GM12878 (cell line): ENCODE measurements around the gene ZNF443.

ENCODE experiments used
- POLR2A ChIP-seq: IDR thresholded peaks from 2 replicates; pipeline ENCODE4 v1.6.1; 2011; ENCODE audit warnings: low read depth, mild to moderate bottlenecking, low read length
- TAF1 ChIP-seq: IDR thresholded peaks from 2 replicates; pipeline ENCODE4 v1.6.1; 2011; ENCODE audit warnings: mild to moderate bottlenecking, low read depth, low read length, borderline replicate concordance
- ZSCAN29 ChIP-seq: fragments of 450-650 bp; IDR thresholded peaks from 2 replicates; pipeline ENCODE4 v1.6.1; 2017; ENCODE audit warnings: mild to moderate bottlenecking, moderate library complexity
- TF ChIP-seq, protein P1 (sequence below): fragments of 150-350 bp; IDR thresholded peaks from 2 replicates; pipeline ENCODE4 v1.6.1; 2014; ENCODE audit warnings: mild to moderate bottlenecking, low read depth, low read length
- TF ChIP-seq, protein P2 (sequence below), 3 experiments: IDR thresholded peaks in 2 of 3; conservative IDR thresholded peaks in 1 of 3; 2 replicates each; pipeline ENCODE4 v1.5.1; 2011; ENCODE audit warnings: low read depth in 3 of 3, low read length in 3 of 3, mild to moderate bottlenecking in 3 of 3, control low read depth in 2 of 3, moderate library complexity in 2 of 3, inconsistent platforms in 1 of 3, mixed read lengths in 1 of 3; ENCODE audit not compliant: control insufficient read depth in 2 of 3, insufficient read depth in 1 of 3; ENCODE audit errors: extremely low read depth in 1 of 3

DNA sequence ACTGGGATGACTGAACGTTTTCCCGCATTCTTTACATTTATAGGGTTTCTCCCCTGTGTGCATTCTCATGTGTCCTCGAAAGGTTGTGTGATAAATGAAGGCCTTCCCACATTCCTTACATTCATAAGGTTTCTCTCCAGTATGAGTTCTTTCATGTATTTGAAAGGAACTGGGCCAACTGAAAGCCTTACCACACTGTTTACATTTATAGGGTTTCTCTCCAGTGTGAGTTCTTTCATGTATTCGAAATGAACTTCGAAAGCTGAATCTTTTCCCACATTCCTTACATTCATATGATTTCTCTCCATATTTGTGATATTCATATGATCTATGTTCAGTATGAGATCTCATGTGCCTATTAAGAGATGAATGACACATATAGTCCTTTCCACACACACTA, 24.4 kb upstream of the ZNF443 start:
- TF ChIP-seq POLR2A (no peak), ZSCAN29 (no peak), TAF1 (no peak)
- TF ChIP-seq, protein P1, sequence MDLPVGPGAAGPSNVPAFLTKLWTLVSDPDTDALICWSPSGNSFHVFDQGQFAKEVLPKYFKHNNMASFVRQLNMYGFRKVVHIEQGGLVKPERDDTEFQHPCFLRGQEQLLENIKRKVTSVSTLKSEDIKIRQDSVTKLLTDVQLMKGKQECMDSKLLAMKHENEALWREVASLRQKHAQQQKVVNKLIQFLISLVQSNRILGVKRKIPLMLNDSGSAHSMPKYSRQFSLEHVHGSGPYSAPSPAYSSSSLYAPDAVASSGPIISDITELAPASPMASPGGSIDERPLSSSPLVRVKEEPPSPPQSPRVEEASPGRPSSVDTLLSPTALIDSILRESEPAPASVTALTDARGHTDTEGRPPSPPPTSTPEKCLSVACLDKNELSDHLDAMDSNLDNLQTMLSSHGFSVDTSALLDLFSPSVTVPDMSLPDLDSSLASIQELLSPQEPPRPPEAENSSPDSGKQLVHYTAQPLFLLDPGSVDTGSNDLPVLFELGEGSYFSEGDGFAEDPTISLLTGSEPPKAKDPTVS: no peak
- TF ChIP-seq, protein P2, sequence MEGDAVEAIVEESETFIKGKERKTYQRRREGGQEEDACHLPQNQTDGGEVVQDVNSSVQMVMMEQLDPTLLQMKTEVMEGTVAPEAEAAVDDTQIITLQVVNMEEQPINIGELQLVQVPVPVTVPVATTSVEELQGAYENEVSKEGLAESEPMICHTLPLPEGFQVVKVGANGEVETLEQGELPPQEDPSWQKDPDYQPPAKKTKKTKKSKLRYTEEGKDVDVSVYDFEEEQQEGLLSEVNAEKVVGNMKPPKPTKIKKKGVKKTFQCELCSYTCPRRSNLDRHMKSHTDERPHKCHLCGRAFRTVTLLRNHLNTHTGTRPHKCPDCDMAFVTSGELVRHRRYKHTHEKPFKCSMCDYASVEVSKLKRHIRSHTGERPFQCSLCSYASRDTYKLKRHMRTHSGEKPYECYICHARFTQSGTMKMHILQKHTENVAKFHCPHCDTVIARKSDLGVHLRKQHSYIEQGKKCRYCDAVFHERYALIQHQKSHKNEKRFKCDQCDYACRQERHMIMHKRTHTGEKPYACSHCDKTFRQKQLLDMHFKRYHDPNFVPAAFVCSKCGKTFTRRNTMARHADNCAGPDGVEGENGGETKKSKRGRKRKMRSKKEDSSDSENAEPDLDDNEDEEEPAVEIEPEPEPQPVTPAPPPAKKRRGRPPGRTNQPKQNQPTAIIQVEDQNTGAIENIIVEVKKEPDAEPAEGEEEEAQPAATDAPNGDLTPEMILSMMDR (IDR thresholded peaks at IDR 0.05 in 2 of 3, conservative IDR thresholded peaks at IDR 0.05 in 1 of 3; ENCODE audit: control insufficient read depth in 2 of 3, extremely low read depth in 1 of 3, insufficient read depth in 1 of 3, low read depth in 3 of 3, low read length in 3 of 3): no peak
